ENCODE measurements around the gene SLC22A23. TPM values are rescaled to one million over a fixed set of nuclear protein-coding genes. Genes with fewer than 3 reads are reported as not detected.

Gene SLC22A23
- total RNA-seq, 4 donors from 2014 or later, result 26.6 to 42.6 (median 37.6) TPM

DNA sequence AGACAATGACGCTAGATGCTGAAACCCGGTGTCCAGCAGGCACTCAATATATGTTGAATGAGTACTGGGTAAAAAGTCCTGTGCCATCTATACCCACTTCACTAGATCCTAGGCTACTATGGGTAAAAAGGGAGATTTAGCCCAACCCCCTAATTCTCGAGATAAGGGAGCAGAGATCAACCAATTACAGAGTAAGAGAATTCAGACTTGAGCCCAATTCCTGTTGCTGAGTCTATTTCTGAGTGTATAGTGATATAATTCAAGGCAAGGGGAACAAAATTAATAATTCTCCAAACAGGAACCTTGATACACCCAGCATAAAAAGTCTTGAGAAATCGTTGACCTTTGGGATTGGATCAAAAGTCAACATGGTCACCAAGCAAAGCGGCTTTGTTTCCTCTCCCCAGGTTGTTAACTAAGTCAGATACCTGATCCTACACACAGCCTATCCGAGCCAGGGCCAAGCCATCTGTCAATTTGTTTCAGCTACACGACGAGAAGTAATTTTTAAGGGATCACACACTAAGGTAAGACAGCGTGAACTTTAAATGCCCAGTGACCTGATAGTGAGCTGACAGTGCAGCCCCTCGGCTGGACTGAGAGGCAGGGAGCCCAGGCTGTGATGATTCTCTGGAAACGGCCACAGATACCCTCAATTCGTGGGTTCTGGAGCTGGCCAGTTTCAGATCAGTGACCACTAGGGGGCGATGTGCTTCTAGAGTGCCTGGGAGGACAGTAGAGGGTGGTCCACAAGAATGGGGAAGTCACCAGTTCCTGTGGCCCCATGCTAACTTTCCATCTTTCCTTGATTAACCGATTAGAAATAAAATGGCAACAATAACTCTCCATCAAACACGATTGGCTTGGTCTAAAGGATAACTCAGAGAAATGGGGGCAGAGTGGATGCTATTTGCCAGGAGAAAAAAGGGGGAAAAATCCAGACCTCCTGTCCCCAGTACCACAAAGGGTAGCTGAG is 46.2 kb downstream of the SLC22A23 start:
- intact Hi-C loops (cut with DNase I), result no loop called here
- H3K4me1 ChIP-seq, result peaks cover 18 to 75% (median 41%) of the 10 kb centered on the region in 3 donors
- H3K27ac ChIP-seq, result peak overlapping the region; percentile 50 to 80 (median 74)
- 56% methylated on average over 13 to 15 of the region's 15 CpGs for WGBS, 2 donors
- H3K9me3 ChIP-seq, result no peaks in the 10 kb centered on the region
- H3K27me3 ChIP-seq, result no peaks in the 10 kb centered on the region
- peaks cover 0 to 23% (median 0%) of the 10 kb centered on the region in 3 donors for H3K36me3 ChIP-seq
- no peak for DNase-seq
- no peak for TF ChIP-seq POLR2A (IDR thresholded peaks at IDR 0.05)
- TF ChIP-seq, protein P1, sequence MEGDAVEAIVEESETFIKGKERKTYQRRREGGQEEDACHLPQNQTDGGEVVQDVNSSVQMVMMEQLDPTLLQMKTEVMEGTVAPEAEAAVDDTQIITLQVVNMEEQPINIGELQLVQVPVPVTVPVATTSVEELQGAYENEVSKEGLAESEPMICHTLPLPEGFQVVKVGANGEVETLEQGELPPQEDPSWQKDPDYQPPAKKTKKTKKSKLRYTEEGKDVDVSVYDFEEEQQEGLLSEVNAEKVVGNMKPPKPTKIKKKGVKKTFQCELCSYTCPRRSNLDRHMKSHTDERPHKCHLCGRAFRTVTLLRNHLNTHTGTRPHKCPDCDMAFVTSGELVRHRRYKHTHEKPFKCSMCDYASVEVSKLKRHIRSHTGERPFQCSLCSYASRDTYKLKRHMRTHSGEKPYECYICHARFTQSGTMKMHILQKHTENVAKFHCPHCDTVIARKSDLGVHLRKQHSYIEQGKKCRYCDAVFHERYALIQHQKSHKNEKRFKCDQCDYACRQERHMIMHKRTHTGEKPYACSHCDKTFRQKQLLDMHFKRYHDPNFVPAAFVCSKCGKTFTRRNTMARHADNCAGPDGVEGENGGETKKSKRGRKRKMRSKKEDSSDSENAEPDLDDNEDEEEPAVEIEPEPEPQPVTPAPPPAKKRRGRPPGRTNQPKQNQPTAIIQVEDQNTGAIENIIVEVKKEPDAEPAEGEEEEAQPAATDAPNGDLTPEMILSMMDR (IDR thresholded peaks at IDR 0.05), result peak; percentile 49 to 70 (median 60)
- no peak overlapping the region for H3K4me3 ChIP-seq

- peak overlapping the region; percentile 50 to 80 (median 74) for H3K27ac ChIP-seq
- H3K4me3 ChIP-seq, result no peak overlapping the region
- H3K9me3 ChIP-seq, result no peaks in the 10 kb centered on the region
- H3K4me1 ChIP-seq, result peaks cover 12 to 75% (median 43%) of the 10 kb centered on the region in 3 donors
- DNase-seq, result no peak
- 44 to 60% methylated on average over 12 to 13 of the region's 13 CpGs for WGBS, 2 donors
- H3K27me3 ChIP-seq, result no peaks in the 10 kb centered on the region
- peaks cover 0 to 23% (median 0%) of the 10 kb centered on the region in 3 donors for H3K36me3 ChIP-seq
- TF ChIP-seq POLR2A (IDR thresholded peaks at IDR 0.05), result no peak
- TF ChIP-seq, protein P1 (IDR thresholded peaks at IDR 0.05), result peak in 1 of 6 experiments; percentile 7
- intact Hi-C loops (cut with DNase I), result no loop called here
Measured at GRCh38 chr6:3409699-3410384, 47.0 kb downstream of the SLC22A23 start.

DNA sequence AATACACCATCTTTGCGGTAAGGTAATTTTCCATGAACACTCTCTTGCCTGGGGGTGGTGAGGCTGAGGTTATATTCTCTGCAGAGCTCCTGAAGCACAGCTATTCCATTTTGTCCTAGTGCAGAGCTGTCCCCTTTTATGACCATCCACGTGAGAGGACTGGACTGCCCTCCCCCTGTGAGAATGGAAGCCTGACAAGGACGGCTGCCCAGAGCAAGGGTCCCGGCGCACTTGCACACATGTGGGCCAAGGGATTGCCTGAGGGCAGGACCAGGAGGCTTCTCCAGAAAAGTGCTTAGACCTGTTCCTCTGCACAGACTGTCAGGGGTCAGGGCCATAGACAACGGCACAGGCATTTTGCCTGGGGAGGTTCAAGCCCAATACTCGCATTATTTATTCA is 48.2 kb downstream of the SLC22A23 start:
- peaks cover 0 to 23% (median 0%) of the 10 kb centered on the region in 3 donors for H3K36me3 ChIP-seq
- TF ChIP-seq, protein P1 (IDR thresholded peaks at IDR 0.05), result no peak
- TF ChIP-seq POLR2A (IDR thresholded peaks at IDR 0.05), result no peak
- no peaks in the 10 kb centered on the region for H3K27me3 ChIP-seq
- WGBS, 2 donors, result 73 to 87% methylated on average over 2 to 3 of the region's 7 CpGs
- peaks cover 17 to 75% (median 46%) of the 10 kb centered on the region in 3 donors for H3K4me1 ChIP-seq
- no peak overlapping the region for H3K4me3 ChIP-seq
- intact Hi-C loops (cut with DNase I), result no loop called here
- H3K27ac ChIP-seq, result peak overlapping the region in 3 of 4 donors; percentile 66 to 80 (median 76)
- no peaks in the 10 kb centered on the region for H3K9me3 ChIP-seq
- DNase-seq, result no peak

- peak overlapping the region in 3 of 4 donors; percentile 9 to 80 (median 64) for H3K27ac ChIP-seq
- no peak overlapping the region for H3K4me3 ChIP-seq
- intact Hi-C loops (cut with DNase I), result no loop called here
- TF ChIP-seq POLR2A (IDR thresholded peaks at IDR 0.05), result no peak
- TF ChIP-seq, protein P1 (IDR thresholded peaks at IDR 0.05), result no peak
- no peaks in the 10 kb centered on the region for H3K9me3 ChIP-seq
- no peak for DNase-seq
- H3K27me3 ChIP-seq, result no peaks in the 10 kb centered on the region
- H3K36me3 ChIP-seq, result peaks cover 0 to 19% (median 0%) of the 10 kb centered on the region in 3 donors
- H3K4me1 ChIP-seq, result peaks cover 22 to 81% (median 53%) of the 10 kb centered on the region in 3 donors
Measured at GRCh38 chr6:3407840-3408239, 49.0 kb downstream of the SLC22A23 start.
